ENCODE measurements around the gene ROBO1. TPM values are rescaled to one million over a fixed set of nuclear protein-coding genes. Genes with fewer than 3 reads are reported as not detected.

ROBO1 gene
- total and polyA plus RNA-seq, 2 donors from 2014 or later, result 2.1 to 22.1 TPM

DNA sequence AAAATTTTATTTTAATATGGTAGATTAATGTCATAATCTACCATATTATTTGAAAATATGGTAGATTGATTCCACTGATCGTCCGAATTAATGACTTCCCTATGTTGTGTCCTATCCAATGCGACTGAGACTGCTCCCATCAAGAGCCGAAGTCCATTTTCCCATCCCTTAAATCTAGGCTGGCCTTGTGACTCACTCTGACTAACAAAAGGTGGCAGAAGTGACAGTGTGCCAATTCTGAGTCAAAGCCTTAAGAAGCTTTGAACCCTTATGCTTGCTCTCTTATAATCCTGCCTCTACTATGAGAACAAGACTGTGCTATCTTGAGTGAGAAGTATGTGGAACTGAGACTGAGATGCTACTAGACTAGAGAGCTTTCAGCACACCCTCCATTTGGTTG, 387.2 kb downstream of the ROBO1 start:
- FAIRE-seq (no peak), DNase-seq (no peak)
- no peaks in the 10 kb centered on the region for H3K9me3 ChIP-seq (ENCODE audit: control insufficient read depth in 2 of 3, insufficient read depth in 1 of 3, low read length in 3 of 3)
- no peaks in the 10 kb centered on the region for H3K4me1 ChIP-seq (ENCODE audit: control insufficient read depth in 2 of 3, insufficient read depth in 2 of 3, low read depth in 1 of 3, low read length in 3 of 3)
- H3K36me3 ChIP-seq (ENCODE audit: control insufficient read depth in 2 of 3, insufficient read depth in 3 of 3, low read length in 3 of 3), result no peaks in the 10 kb centered on the region
- TF ChIP-seq, protein P1, sequence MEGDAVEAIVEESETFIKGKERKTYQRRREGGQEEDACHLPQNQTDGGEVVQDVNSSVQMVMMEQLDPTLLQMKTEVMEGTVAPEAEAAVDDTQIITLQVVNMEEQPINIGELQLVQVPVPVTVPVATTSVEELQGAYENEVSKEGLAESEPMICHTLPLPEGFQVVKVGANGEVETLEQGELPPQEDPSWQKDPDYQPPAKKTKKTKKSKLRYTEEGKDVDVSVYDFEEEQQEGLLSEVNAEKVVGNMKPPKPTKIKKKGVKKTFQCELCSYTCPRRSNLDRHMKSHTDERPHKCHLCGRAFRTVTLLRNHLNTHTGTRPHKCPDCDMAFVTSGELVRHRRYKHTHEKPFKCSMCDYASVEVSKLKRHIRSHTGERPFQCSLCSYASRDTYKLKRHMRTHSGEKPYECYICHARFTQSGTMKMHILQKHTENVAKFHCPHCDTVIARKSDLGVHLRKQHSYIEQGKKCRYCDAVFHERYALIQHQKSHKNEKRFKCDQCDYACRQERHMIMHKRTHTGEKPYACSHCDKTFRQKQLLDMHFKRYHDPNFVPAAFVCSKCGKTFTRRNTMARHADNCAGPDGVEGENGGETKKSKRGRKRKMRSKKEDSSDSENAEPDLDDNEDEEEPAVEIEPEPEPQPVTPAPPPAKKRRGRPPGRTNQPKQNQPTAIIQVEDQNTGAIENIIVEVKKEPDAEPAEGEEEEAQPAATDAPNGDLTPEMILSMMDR (IDR thresholded peaks at IDR 0.05; ENCODE audit: borderline replicate concordance, extremely low read depth, insufficient read depth), result no peak
- no peak overlapping the region for H3K4me3 ChIP-seq (ENCODE audit: low read length in 3 of 3)
- intact Hi-C loops (cut with DNase I), result no loop called here
- no peak overlapping the region for H3K27ac ChIP-seq (ENCODE audit: low read depth in 2 of 2, low read length in 2 of 2)
- no peak overlapping the region for H3K9ac ChIP-seq (ENCODE audit: low read length in 3 of 3)
- H3K27me3 ChIP-seq (ENCODE audit: control insufficient read depth, insufficient read depth, low read length), result no peaks in the 10 kb centered on the region

DNA sequence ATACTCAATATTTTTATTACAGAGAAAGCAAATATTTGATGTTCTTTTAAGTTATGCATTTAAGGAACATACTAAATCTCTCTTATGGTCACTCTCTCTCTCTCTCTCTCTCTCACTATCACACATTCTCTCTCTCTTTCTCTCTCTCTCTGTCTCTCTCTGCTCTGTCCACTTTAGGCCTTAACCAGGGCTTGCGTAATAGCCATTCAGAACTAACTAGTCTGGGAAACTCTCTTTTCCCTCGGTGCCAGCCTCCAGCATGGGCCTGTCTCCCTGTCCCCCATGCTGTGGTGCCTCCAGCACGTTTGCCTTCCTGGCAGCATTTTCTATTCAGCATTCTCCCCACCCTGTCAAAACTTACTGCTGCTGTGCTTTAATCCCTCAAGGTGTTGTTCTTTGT, 389.7 kb downstream of the ROBO1 start:
- FAIRE-seq, result no peak

DNA sequence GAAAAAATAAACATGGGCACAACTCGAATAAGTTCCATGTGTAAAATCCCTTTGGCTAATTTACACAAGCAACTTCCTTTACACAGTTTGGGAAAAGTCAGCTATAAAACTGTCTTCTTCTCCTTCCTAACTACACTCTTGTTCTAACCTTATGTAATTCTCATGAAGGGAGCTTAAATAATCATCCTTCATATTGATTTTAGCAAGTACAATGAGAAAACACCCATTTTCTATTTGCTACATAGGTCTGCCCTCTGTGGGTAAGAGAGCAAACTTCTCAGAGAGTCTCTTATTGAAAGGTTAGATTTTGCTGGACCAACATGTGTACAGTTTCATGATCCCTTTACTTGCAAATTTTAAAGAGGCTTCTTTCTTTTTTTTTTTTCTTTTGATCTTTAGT, 398.5 kb downstream of the ROBO1 start:
- intact Hi-C loops (cut with DNase I), result loop anchor here (10.0 kb wide), 1 partner anchor 705 kb away; no protein-coding TSS in a partner anchor
- DNase-seq, result peak in 2 of 5 donors; percentile 42 to 60

More for the DNA sequence above, 389.7 kb downstream of the ROBO1 start:
- TF ChIP-seq, protein P1 (IDR thresholded peaks at IDR 0.05; ENCODE audit: borderline replicate concordance, extremely low read depth, insufficient read depth), result no peak
- no peaks in the 10 kb centered on the region for H3K9me3 ChIP-seq (ENCODE audit: control insufficient read depth in 2 of 3, insufficient read depth in 1 of 3, low read length in 3 of 3)
- no peaks in the 10 kb centered on the region for H3K36me3 ChIP-seq (ENCODE audit: control insufficient read depth in 2 of 3, insufficient read depth in 3 of 3, low read length in 3 of 3)
- intact Hi-C loops (cut with DNase I), result no loop called here
- H3K27me3 ChIP-seq (ENCODE audit: control insufficient read depth, insufficient read depth, low read length), result no peaks in the 10 kb centered on the region
- no peak for DNase-seq
- H3K9ac ChIP-seq (ENCODE audit: low read length in 3 of 3), result no peak overlapping the region
- H3K4me3 ChIP-seq (ENCODE audit: low read length in 3 of 3), result no peak overlapping the region
- H3K27ac ChIP-seq (ENCODE audit: low read depth in 2 of 2, low read length in 2 of 2), result no peak overlapping the region
- H3K4me1 ChIP-seq (ENCODE audit: control insufficient read depth in 2 of 3, insufficient read depth in 2 of 3, low read depth in 1 of 3, low read length in 3 of 3), result no peaks in the 10 kb centered on the region

More for the DNA sequence above, 398.5 kb downstream of the ROBO1 start:
- H3K4me3 ChIP-seq (ENCODE audit: low read length in 3 of 3), result no peak overlapping the region
- TF ChIP-seq, protein P1 (IDR thresholded peaks at IDR 0.05; ENCODE audit: borderline replicate concordance, extremely low read depth, insufficient read depth), result no peak
- no peaks in the 10 kb centered on the region for H3K9me3 ChIP-seq (ENCODE audit: control insufficient read depth in 2 of 3, insufficient read depth in 1 of 3, low read length in 3 of 3)
- no peaks in the 10 kb centered on the region for H3K27me3 ChIP-seq (ENCODE audit: control insufficient read depth, insufficient read depth, low read length)
- no peak overlapping the region for H3K27ac ChIP-seq (ENCODE audit: low read depth in 2 of 2, low read length in 2 of 2)
- H3K9ac ChIP-seq (ENCODE audit: low read length in 3 of 3), result no peak overlapping the region
- no peaks in the 10 kb centered on the region for H3K36me3 ChIP-seq (ENCODE audit: control insufficient read depth in 2 of 3, insufficient read depth in 3 of 3, low read length in 3 of 3)
- H3K4me1 ChIP-seq (ENCODE audit: control insufficient read depth in 2 of 3, insufficient read depth in 2 of 3, low read depth in 1 of 3, low read length in 3 of 3), result no peaks in the 10 kb centered on the region
- FAIRE-seq, result no peak

Data from kidney (tissue), 14 donors.